ENCODE measurements around the gene SUPT7L.

The SUPT7L gene

DNA sequence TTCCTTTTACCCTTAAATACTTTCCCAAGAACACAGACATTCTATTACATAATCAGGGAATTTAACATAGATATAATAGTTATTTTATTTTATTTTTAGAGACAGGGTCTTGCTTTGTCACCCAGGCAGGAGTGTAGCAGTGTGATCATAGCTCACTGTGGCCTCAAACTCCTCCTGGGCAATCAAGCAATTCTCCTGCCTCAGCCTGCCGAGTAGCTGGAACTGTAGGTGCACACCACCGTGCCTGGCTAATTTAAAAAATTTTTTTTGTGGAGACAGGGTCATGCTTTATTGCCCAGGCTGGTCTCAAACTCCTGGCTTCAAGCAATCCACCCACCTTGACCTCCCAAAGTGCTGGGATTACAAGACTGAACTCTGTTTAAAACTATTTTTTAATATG is 45.9 kb upstream of the SUPT7L start:
- TF ChIP-seq, protein P1, sequence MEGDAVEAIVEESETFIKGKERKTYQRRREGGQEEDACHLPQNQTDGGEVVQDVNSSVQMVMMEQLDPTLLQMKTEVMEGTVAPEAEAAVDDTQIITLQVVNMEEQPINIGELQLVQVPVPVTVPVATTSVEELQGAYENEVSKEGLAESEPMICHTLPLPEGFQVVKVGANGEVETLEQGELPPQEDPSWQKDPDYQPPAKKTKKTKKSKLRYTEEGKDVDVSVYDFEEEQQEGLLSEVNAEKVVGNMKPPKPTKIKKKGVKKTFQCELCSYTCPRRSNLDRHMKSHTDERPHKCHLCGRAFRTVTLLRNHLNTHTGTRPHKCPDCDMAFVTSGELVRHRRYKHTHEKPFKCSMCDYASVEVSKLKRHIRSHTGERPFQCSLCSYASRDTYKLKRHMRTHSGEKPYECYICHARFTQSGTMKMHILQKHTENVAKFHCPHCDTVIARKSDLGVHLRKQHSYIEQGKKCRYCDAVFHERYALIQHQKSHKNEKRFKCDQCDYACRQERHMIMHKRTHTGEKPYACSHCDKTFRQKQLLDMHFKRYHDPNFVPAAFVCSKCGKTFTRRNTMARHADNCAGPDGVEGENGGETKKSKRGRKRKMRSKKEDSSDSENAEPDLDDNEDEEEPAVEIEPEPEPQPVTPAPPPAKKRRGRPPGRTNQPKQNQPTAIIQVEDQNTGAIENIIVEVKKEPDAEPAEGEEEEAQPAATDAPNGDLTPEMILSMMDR (IDR thresholded peaks at IDR 0.05; ENCODE audit: low read depth, low read length), result no peak
- H3K4me3 ChIP-seq (replicated peaks in 1 of 2; ENCODE audit: low read depth in 2 of 2, low read length in 2 of 2), result no peak overlapping the region
- DNase-seq (ENCODE audit: low read depth in 2 of 2), result no peak

DNA sequence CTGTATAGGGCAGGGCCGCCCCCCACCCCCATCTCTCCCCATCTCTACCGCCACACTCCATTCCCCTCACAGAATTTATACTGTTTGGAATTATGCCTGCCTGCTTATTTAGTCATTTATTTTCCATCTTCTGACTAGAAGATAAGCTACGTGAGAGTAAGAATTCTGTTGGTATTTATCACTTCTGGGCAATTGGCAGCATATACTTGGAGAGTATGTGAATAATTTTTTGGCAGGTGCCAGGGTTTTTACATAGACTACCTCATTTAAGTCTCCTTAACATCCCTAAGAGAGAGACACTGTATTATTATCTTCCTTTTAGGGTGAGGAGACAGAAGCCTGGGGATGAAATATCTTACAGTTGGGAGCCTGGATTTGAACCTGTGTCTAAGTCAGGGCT is 45.3 kb upstream of the SUPT7L start:
- TF ChIP-seq, protein P1 (IDR thresholded peaks at IDR 0.05; ENCODE audit: low read depth, low read length), result no peak
- no peak overlapping the region for H3K4me3 ChIP-seq (replicated peaks in 1 of 2; ENCODE audit: low read depth in 2 of 2, low read length in 2 of 2)
- no peak for DNase-seq (ENCODE audit: low read depth in 2 of 2)

DNA sequence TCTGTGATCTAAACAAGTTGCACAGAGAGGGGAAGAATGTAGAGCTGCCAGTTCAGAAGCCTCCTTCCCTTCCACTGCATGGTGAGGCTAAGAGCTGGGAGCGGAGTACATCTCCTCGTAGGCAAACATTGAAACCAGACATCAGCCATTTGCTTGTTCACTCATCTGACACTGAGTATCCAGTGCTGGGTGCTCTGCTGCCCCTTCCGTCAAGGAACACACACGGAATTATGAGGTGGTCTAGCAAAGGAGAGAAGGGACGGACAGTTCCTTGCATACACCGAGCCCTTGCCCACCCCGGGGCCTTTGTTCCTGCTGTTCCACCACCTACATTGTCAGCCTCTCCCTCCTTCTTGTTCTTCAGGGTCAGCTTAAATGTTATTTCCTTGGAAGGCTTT is 44.8 kb upstream of the SUPT7L start:
- H3K4me3 ChIP-seq (replicated peaks in 1 of 2; ENCODE audit: low read depth in 2 of 2, low read length in 2 of 2), result no peak overlapping the region
- TF ChIP-seq, protein P1 (IDR thresholded peaks at IDR 0.05; ENCODE audit: low read depth, low read length), result no peak
- no peak for DNase-seq (ENCODE audit: low read depth in 2 of 2)

DNA sequence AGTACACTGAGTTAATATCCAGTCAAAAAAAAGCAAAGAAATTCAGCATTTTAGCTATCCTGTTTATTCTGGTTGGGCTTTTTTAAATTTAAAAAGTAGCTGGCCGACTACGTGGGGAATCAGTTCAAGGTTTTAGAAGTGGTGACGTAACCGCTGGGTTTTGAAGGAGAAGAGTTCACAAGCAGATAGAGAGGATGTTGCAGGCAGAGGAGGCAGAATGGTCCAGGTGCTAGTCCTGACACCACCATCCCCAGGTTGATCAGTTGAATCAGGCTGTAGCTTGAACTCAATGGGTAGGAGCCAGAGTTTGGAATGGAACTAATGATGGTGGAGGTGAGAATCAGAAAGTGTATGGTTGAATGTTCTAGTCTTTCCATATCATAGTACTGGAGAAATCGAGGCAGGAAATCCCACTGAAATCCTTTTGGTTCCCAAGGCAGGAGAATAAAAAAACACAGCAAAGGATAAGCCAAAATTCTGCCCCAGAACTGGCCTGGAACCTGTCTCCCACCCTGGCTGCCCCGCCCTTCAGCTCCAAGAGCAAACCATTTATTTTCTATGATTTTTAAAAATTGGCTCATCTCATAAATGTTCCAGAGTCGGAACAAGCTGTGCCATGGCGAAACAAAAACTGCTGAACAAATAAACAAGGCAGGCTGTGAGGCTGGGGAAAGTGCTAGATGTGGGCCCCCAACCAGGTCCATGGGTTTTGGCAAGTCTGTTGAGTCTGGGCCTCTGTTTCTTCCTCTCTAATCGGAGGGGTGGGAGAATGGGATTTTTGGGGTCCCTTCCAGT is 44.2 kb upstream of the SUPT7L start:
- DNase-seq (ENCODE audit: low read depth in 2 of 2), result no peak
- TF ChIP-seq, protein P1 (IDR thresholded peaks at IDR 0.05; ENCODE audit: low read depth, low read length), result no peak

DNA sequence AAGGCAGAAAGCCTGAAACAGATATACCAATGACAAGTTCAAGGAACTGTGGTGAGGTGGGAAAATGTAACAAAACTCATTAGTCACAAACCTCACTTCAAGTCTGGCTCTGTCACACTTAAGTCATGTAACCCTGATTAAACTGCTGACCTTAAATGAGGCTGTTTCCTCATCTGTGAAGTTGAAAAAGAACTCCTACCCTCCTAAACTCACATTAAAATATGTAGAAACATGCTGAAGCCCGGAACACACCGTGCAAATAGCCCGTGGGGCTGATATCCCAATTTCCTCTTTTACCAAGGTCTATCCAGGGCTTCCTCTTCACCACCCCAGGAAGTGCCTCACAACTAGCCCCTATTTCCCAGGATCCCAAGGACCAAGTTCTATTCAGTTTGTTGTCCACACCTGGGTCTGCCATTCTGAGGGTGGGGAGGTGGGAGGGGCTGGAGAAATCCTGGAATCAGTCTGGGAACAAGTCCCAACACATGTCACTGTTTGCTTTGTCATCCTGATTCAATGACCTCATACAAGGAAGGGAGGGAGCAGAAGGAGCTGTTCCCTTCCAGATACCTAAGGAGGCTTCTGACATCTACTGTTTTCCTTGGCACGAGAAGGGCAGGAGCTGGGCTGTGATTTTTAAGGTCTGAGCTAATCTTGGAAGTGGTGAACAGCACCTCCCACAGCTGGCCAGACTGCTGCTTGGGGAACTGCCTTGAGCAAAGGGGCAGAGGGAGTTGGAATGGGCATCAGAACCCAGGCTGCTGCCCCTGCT is 42.6 kb upstream of the SUPT7L start:
- peak; percentile 96 to 99 for DNase-seq (ENCODE audit: low read depth in 2 of 2)
- H3K4me3 ChIP-seq (replicated peaks in 1 of 2; ENCODE audit: low read depth in 2 of 2, low read length in 2 of 2), result no peak overlapping the region
- TF ChIP-seq, protein P1 (IDR thresholded peaks at IDR 0.05; ENCODE audit: low read depth, low read length), result no peak

More for the DNA sequence above, 44.2 kb upstream of the SUPT7L start:
- no peak overlapping the region for H3K4me3 ChIP-seq (replicated peaks in 1 of 2; ENCODE audit: low read depth in 2 of 2, low read length in 2 of 2)

DNA sequence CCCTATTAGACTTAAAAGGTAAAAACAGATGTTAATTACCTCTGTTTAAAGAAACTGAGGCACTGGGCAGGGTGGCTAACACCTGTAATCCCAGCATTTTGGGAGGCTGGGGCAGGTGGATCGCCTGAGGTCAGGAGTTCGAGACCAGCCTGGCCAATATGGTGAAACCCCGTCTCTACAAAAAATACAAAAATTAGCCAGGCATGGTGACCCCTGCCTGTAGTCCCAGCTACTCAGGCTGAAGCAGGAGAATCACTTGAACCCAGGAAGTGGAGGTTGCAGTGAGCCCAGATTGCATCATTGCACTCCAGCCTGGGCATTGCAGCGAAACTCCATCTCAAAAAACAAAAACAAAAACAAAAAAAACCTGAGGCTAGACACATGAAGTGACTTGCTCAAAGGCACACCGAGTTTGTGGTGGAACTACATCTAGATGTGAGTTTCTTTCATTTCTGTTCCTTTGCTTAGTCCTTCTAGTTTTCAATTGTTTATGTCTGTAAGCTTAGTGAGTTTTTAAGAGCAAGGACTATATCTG is 41.0 kb upstream of the SUPT7L start:
- TF ChIP-seq, protein P1 (IDR thresholded peaks at IDR 0.05; ENCODE audit: low read depth, low read length), result no peak
- DNase-seq (ENCODE audit: low read depth in 2 of 2), result no peak

More for the DNA sequence above, 41.0 kb upstream of the SUPT7L start:
- no peak overlapping the region for H3K4me3 ChIP-seq (replicated peaks in 1 of 2; ENCODE audit: low read depth in 2 of 2, low read length in 2 of 2)

Data from cardiac fibroblast (primary cell).